Activated naive CD8-positive, alpha-beta T cell treated with anti-CD3 and anti-CD28 coated beads, Interleukin-2, amount 50 U/mL, for 16 hours (primary cell): Measurements from ENCODE around the gene LDB2.

Source experiments
- DNase-seq: peaks from one replicate; pipeline ENCODE4 v3.0.0-alpha.2; 2020; ENCODE audit warnings: low read depth, low spot score

Gene LDB2

DNA sequence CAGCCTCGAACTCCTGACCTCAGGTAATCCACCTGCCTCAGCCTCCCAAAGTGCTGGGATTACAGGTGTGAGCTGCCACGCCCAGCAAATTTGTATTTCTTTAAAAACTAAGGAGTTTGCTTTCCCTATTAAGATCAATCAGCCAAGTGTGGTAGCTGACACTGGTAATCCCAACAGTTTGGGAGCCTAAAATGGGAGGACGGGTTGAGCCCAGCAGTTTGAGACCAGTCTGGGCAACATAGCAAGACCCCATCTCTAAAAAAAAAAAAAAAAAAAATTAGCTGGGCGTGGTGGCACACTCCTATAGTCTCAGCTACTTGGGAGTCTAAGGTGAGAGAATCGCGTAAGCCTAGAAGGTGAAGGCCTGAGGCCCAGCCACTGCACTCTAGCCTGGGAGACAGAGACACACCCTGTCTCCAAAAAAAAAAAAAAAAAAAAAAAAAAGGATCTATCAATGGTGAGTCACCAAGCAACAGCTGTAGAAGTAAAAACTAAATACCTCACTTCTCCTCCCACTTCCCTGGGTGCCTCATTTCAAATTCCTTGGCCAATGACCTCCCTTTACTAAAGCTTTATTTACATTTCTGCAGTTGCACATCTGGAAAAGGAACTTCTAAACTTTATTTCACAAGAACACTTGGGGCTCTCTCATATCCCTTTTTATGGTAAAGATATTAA lies 54.5 kb downstream of the LDB2 start:
- no peak for DNase-seq

- no peak for DNase-seq
Measured at GRCh38 chr4:16838226-16838875, 60.1 kb downstream of the LDB2 start.

- DNase-seq = no peak
Measured at GRCh38 chr4:16837475-16837874, 61.0 kb downstream of the LDB2 start.

- no peak for DNase-seq
Measured at GRCh38 chr4:16836324-16836723, 62.1 kb downstream of the LDB2 start.

DNA sequence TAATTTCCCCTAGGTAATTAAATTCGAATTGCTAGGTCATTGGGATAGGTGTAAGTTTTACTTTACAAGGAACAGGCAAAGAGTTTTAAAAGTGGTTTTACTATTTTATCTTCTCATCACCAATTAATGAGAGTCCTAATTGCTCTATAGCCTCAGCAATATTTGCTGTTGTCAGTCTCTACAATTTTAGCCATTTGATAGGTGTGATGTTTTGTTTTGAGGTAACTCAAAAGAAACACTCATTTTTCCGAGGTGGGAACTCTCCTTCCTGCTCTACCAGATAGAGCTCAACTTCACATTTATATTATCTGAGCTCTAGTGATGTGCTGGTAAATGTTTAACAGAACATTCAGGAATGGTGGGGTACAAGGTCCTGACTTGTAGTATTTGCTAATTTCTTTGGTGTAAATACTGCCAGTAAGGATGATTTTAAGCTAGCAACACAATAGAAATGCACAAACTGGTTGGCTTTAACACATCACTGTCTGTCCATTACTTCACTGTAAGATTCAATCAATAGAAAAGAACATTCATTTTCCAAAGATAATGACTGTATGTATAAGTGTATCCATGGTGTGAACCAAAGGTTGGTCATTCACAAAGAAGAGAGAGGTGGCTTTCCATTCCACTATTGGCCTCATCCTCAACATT lies 62.7 kb downstream of the LDB2 start:
- DNase-seq = no peak

- DNase-seq = no peak
Measured at GRCh38 chr4:16834814-16835213, 63.6 kb downstream of the LDB2 start.

- no peak for DNase-seq
Measured at GRCh38 chr4:16833722-16834121, 64.7 kb downstream of the LDB2 start.

DNA sequence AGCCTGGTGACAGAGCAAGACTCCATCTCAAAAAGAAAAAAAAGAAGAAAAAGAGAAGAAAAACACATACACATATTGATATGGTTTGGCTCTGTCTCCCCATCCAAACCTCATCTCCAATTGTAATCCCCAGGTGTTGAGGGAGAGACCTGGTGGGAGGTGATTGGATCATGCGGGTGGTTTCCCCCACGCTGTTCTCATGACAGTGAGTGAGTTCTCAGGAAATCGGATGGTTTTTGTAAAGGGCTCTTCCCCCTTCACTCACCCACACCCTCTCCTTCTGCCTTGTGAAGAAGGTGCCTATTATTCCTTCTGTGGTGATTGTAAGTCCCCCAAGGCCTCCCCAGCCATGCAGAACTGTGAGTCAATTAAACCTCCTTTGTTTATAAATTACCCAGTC lies 68.4 kb downstream of the LDB2 start:
- DNase-seq = no peak

- no peak for DNase-seq
Measured at GRCh38 chr4:16827794-16828724, 70.4 kb downstream of the LDB2 start.

- DNase-seq = no peak
Measured at GRCh38 chr4:16827045-16827444, 71.4 kb downstream of the LDB2 start.

GRCh38 chr4:16826406-16826910 lies 72.0 kb downstream of the LDB2 start:
- no peak for DNase-seq

DNA sequence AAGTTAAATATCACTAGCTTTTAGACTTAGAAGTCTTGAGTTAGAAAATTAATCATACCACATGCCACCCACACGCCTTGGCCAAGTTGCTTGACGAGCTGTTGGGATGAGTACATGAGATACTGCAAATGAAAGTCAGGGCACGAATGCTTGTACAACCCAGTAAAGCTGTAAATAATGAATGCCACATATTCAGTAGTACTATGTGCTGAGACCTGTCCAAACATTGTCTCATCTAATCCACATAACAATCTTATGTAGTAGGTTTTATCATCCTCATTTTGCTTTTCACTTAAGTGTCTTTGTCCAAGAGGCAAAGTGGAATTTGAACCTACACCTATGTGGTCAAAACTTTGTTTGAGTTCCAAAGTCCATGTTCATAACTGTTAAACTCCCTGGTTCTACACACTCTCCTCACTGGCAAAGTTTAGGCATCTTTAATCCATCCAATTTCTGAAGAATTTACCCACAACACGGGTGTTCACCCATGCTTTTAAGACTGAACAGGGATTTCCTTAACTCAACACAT lies 74.1 kb downstream of the LDB2 start:
- DNase-seq = no peak

DNA sequence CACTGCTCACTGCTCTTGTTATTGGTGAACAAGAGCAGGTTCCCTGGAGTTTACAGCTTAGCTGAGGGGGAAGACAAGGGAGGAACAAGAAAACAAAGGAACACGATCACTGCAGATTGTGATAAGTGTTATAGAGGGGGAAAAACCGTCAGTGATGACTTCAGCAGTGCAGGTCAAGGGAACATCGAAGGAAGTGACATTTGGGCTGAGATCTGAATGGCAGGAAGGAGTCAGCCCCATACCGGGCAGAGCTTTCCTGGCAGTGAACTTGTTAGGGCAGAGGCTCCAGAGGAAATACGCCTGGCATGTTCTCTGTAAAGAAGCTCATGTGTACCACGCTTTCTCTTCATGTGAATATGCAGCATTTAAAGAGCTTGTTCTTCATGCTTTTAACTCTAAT lies 78.1 kb downstream of the LDB2 start:
- no peak for DNase-seq

- DNase-seq = no peak
Measured at GRCh38 chr4:16819652-16820051, 78.8 kb downstream of the LDB2 start.

DNA sequence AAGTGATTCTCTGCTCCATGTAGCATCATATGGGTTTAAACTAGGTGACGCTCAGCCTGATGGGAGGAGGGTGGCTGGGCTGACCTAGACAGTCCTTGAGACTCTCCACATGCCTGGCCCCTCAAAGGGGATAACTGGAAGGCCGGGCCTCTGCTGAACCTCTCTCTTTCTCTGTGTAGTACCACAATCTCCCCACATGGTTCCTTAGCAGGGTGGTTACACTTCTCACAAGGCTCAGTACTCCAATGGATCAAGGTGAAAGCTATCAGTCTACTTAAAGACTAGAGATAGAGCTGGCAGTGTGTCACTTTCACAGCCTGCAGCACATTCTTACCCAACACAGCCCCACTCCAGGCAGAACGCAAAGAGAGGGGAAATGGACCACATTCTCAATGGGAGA lies 80.4 kb downstream of the LDB2 start:
- no peak for DNase-seq

DNA sequence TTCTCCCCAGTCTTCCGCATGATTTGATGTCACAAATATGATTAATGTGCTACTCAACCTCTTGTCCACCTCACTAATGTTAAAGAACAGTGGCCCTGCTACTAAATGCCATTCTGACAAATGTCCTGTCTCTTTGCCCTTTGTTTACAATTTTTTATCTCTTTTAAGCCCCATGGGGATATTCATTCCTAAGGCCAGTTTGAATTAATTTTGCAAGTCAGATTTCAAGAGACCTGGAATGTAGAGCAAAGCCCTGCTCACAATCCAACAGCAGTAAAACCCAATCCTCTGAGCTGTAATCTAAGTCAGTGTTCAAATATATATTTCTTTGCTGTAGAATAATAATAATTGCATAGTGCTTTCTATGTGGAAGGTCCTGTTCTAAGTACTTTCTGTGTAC lies 81.2 kb downstream of the LDB2 start:
- DNase-seq = no peak

DNA sequence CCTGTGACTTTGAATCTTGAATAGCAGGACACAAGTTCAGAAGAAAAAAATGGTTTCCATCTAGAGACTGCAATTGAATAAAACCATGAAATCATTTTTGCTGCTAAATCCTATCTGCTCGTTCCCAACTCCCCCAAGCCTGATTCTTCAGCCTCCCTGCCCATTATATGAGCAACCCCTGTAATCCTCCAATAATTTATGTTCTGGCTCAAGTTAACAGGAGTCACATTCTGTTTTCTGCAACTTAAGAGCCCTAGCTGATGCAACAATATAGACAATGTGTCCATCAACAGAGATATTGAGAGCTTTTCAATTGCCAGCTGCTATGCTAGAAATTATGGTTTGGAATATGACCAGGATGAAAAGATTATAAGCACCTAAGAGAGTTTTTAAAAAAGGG lies 84.1 kb downstream of the LDB2 start:
- no peak for DNase-seq

DNA sequence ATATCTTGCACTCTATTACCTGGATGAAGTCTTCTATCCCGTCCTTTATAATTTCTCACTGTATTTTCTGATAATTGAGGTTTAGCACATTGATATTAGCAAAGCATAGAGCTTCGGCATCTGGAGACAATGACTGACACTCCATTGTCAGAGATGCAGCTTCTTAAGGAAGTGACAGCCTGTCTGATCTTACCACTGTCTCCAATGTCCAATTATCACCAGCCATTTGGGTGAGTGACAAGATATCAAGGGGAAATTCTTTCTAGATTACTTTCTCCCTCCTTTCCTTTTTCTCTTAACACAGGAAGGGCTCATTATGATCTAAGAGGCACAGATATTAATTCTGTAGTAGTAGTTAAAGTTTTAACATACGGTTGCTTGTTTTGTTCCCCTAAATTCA lies 86.4 kb downstream of the LDB2 start:
- DNase-seq = no peak

GRCh38 chr4:16809943-16810342 lies 88.5 kb downstream of the LDB2 start:
- no peak for DNase-seq

DNA sequence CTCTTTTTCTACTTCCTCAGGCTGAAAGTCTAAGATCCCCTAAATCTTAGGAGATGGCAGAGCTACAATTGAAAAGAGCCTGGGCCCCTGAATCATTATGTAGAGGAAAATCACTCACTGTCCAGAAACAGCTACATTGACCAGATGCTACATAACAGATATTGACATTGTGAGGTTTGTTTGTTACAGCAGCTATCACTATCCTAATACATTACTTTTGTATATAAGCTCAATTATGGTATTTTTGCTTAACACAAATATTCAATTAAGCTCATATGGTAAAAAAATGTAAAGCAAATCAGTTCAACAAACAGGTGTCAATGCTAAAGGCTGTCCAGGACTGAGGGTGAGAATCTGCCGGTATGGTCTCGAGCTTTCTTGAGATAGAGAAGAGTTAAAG lies 89.4 kb downstream of the LDB2 start:
- no peak for DNase-seq

- DNase-seq = no peak
Measured at GRCh38 chr4:16807355-16807754, 91.1 kb downstream of the LDB2 start.

GRCh38 chr4:16804581-16804980 lies 93.9 kb downstream of the LDB2 start:
- no peak for DNase-seq
